ENCODE measurements around the gene ZNF750.

DNA sequence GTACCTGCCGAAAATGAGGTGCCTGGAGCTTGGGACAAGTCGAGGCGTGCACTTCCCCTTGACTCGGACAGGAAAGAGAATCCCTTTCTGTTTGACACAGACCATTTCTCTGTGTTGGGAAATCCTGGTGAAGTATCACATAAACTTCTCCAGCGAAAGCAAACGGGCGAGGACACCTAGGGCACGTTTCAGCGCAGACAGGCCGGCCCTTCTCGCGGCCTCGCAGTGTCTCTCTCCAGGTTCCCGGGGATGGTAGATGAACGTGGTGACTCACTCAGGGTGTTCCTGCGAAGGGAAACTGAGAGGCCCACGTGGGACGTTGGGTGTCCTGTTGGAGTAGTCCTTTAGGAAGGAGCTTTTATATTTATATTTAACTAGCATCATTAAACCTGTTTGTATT is 36.3 kb upstream of the ZNF750 start:
- TF ChIP-seq REST (IDR thresholded peaks at IDR 0.05; ENCODE audit: insufficient read depth in 1 of 2, low read depth in 2 of 2, low read length in 2 of 2) (no peak), TAF1 (IDR thresholded peaks at IDR 0.05; ENCODE audit: borderline replicate concordance, insufficient read depth, low read length) (no peak), POLR2AphosphoS5 (IDR thresholded peaks at IDR 0.05; ENCODE audit: low read depth, low read length) (no peak), SIN3A (IDR thresholded peaks at IDR 0.05; ENCODE audit: borderline replicate concordance, insufficient read depth, low read length) (no peak), FOXP2 (optimal IDR thresholded peaks at IDR 0.05; ENCODE audit: borderline replicate concordance, extremely low read depth, extremely low read length, insufficient read depth) (no peak)
